ENCODE results near the gene CCR2.

- TF ChIP-seq CTCF (IDR thresholded peaks at IDR 0.05) (no peak), POLR2A (IDR thresholded peaks at IDR 0.05) (no peak)
These were observed 27.7 kb downstream of the CCR2 start for GRCh38 chr3:46381625-46382024.
